Tibial nerve (tissue), 4 donors: ENCODE data around the gene RAB8A. TPM values are rescaled to one million over a fixed set of nuclear protein-coding genes. Genes with fewer than 3 reads are reported as not detected.

Experiments used
- DNase-seq, 2 donors: peaks; one replicate each; pipeline ENCODE4 v3.0.0-alpha.2; 2019; ENCODE audit warnings: low spot score in 2 of 2
- H3K27ac ChIP-seq, 4 donors: fragments of 200-600 bp; sonication (generic) in 3 of 4; one replicate each; pipeline ENCODE4 v1.5.1; 2017 to 2019; ENCODE audit warnings: mild to moderate bottlenecking in 1 of 4
- H3K27me3 ChIP-seq, 2 donors: fragments of 200-600 bp; sonication (generic) in 1 of 2; one replicate each; pipeline versions ENCODE4 v1.5.1 to v1.6.0; 2017 to 2019
- H3K36me3 ChIP-seq, 3 donors: fragments of 200-600 bp; sonication (generic); one replicate each; pipeline ENCODE4 v1.5.1; 2018 to 2019
- H3K4me1 ChIP-seq, 4 donors: fragments of 200-600 bp; sonication (generic) in 3 of 4; one replicate each; pipeline ENCODE4 v1.5.1; 2017 to 2019
- H3K4me3 ChIP-seq, 4 donors: fragments of 200-600 bp; sonication (generic) in 3 of 4; one replicate each; pipeline ENCODE4 v1.5.1; 2017 to 2019; ENCODE audit warnings: mild to moderate bottlenecking in 1 of 4, moderate library complexity in 1 of 4
- H3K9me3 ChIP-seq, 4 donors: fragments of 200-600 bp; sonication (generic) in 3 of 4; one replicate each; pipeline ENCODE4 v1.5.1; 2017 to 2019
- EP300 ChIP-seq, 2 donors: sonication (generic); formaldehyde crosslinking; IDR thresholded peaks; one replicate each; pipeline ENCODE4 v1.6.1; 2017; ENCODE audit warnings: antibody characterized with exemption in 2 of 2, mild to moderate bottlenecking in 1 of 2
- POLR2A ChIP-seq, 2 donors: fragments of 450-650 bp; IDR thresholded peaks; one replicate each; pipeline ENCODE4 v1.6.1; 2017; ENCODE audit warnings: antibody characterized with exemption in 2 of 2, mild to moderate bottlenecking in 2 of 2, moderate library complexity in 2 of 2
- WGBS, 2 donors: methylation state at CpG; one replicate each; pipeline ENCODE4 v1.1.5; 2018; 5-methylcytosine and 5-hydroxymethylcytosine counted together
- total RNA-seq, 4 donors: library from RNA; depleted of rRNA; stranded (reverse); fragments of >200 nt; gene quantifications; one replicate each; pipeline ENCODE4 v1.1.0, GENCODE V29; 2016
- TF ChIP-seq, protein P1 (sequence below), 5 experiments: fragments of 200-600 bp in 3 of 5; fragments of 450-650 bp in 2 of 5; sonication (generic) in 3 of 5; IDR thresholded peaks; one replicate each; pipeline ENCODE4 v1.5.1; 2016 to 2019; ENCODE audit warnings: antibody characterized with exemption in 5 of 5, mild to moderate bottlenecking in 3 of 5, moderate library complexity in 2 of 5

RAB8A gene
- total RNA-seq: 10 to 100 TPM; 27.3 to 42.9 (median 36.3) TPM

DNA sequence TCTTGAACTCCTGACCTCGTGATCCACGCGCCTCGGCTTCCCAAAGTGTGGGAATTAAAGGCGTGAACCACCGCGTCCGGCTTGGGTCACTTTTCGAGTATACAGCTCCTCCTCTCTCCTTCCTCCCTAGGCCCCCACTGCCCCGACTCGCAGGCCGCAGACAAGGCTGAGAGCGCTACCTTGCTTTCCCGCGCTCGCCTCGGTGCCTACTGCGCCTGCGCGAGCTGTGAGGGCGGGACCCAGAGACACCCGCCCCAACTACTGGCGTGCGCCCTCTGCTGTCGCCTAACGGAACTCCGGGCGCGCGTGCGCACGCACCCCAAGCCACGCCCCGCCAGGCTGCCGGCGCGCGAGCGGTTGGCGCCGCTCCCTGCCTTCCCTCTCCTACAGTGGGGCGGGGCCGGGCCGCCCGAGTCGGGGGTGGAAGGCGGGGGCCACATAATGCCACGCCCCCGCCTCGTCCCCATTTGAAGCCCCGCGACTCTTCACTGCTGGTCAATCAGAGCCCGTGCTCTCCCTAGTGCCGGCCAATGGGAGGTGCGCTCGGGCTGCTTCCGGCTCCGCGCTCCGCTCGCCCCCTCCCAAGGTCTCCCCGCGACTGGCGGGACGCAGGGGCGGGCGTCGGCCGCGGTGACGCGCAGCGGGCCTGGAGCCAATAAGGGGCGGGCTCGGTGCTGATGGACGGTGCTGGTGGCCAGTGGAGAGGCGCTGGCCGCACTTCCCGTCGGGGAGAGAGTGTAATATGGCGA, at the start of gene RAB8A:
Gene RAB8A (plus strand): TSS at position 730 of the 749 bp plus-strand sequence. CDS start 13 bp downstream, at position 743.
- TF ChIP-seq EP300 (IDR thresholded peaks at IDR 0.05) (peak; percentile 56 to 89), POLR2A (IDR thresholded peaks at IDR 0.05) (no peak)
- TF ChIP-seq, protein P1, sequence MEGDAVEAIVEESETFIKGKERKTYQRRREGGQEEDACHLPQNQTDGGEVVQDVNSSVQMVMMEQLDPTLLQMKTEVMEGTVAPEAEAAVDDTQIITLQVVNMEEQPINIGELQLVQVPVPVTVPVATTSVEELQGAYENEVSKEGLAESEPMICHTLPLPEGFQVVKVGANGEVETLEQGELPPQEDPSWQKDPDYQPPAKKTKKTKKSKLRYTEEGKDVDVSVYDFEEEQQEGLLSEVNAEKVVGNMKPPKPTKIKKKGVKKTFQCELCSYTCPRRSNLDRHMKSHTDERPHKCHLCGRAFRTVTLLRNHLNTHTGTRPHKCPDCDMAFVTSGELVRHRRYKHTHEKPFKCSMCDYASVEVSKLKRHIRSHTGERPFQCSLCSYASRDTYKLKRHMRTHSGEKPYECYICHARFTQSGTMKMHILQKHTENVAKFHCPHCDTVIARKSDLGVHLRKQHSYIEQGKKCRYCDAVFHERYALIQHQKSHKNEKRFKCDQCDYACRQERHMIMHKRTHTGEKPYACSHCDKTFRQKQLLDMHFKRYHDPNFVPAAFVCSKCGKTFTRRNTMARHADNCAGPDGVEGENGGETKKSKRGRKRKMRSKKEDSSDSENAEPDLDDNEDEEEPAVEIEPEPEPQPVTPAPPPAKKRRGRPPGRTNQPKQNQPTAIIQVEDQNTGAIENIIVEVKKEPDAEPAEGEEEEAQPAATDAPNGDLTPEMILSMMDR (IDR thresholded peaks at IDR 0.05): peak; percentile 92 to 100 (median 99)
- Histone ChIP-seq H3K4me1 (peaks cover 0 to 51% (median 38%) of the 10 kb centered on the region in 4 donors), H3K36me3 (peaks cover 0 to 4% (median 0%) of the 10 kb centered on the region in 3 donors), H3K27ac (peak within 1 kb of the TSS; percentile 89 to 97 (median 95)), H3K9me3 (no peaks in the 10 kb centered on the region), H3K27me3 (no peaks in the 10 kb centered on the region), H3K4me3 (peak within 1 kb of the TSS; percentile 64 to 94 (median 88))
- 1 to 3% methylated on average over 16 to 55 of the region's 81 CpGs for WGBS, 2 donors
- peak; percentile 98 for DNase-seq

DNA sequence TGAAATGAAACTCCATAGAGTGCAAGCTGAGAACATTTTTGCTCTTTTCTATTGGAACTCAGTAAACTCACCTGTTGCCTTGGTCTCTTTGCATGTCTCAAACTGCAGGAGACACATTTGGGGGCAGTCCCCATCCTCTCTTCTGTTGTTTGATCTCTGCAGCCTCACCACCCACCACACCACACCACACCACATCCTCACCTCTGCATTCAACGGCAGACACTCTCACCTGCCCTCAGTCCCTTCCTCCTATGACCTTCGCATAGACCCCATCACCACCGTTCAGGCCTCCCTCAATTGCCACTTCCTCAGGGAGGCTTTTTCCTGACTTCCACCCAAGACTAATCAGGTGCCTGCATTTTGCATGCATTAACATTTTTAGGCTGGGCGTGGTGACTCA, 49.7 kb upstream of the RAB8A start:
- Histone ChIP-seq H3K27ac (no peak overlapping the region), H3K36me3 (no peaks in the 10 kb centered on the region), H3K4me3 (no peak overlapping the region), H3K27me3 (no peaks in the 10 kb centered on the region), H3K9me3 (peaks cover 0 to 37% (median 0%) of the 10 kb centered on the region in 4 donors), H3K4me1 (peaks cover 0 to 2% (median 0%) of the 10 kb centered on the region in 4 donors)
- 67 to 76% methylated on average over 4 of the region's 4 CpGs for WGBS, 2 donors
- TF ChIP-seq, protein P1 (IDR thresholded peaks at IDR 0.05): no peak
- TF ChIP-seq POLR2A (IDR thresholded peaks at IDR 0.05) (no peak), EP300 (IDR thresholded peaks at IDR 0.05) (no peak)
- no peak for DNase-seq

DNA sequence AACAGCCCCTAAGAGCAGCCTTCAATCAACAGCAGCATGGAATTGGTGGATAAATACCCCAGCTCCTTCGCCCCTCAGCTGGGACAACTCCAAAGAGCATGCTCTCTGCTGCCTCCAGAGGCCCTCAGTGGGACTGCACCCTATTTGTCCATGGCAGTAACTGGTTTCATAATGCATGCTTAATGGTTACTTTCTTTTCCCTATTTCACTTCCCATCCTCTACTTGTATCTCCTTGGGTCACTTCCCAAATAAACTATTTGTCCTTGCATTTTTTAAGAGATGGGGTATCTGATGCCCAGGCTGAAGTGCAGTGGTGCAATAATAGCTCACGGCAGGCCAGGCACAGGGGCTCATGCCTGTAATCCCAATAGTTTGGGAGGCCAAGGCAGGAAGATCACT, 48.9 kb upstream of the RAB8A start:
- TF ChIP-seq EP300 (IDR thresholded peaks at IDR 0.05) (peak in 1 of 2 donors; percentile 11), POLR2A (IDR thresholded peaks at IDR 0.05) (no peak)
- TF ChIP-seq, protein P1 (IDR thresholded peaks at IDR 0.05): peak; percentile 49 to 79 (median 65)
- Histone ChIP-seq H3K27ac (no peak overlapping the region), H3K36me3 (no peaks in the 10 kb centered on the region), H3K4me3 (no peak overlapping the region), H3K4me1 (peaks cover 0 to 8% (median 0%) of the 10 kb centered on the region in 4 donors), H3K9me3 (peaks cover 0 to 34% (median 0%) of the 10 kb centered on the region in 4 donors), H3K27me3 (no peaks in the 10 kb centered on the region)
- 65 to 73% methylated on average over 2 of the region's 2 CpGs for WGBS, 2 donors
- DNase-seq: no peak

DNA sequence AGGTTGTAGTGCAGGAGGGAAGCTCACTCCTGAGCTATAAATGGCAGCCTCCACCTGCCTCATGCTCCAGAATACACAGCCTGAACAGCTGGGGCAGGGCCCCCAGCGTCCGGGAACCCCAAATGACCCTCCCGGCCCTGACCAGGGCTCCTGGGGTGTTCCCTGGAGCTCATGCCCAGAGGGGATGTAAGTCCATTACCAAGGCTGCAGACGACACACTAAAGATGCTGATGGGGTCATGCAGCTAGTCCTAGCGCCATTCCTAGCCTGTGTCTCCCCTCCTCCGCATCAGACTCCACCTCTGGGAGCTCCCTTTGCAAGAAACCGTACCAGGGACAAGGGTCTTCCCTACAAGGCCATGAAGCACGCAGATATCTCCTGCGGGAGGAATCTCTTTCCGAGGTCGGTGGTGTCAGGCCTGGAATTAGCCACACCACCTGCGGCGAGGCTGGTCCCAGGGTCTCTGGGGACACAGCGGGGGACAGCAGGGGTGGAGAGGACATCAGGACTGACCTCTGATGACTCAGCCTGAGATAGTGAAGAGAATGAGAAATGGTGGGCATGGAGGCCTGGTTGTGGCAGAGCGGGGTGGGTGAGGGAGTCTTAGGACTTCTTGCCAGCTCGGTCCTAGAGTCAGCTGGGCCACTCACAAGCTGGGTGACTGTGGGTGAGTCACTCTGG, 47.3 kb upstream of the RAB8A start:
- Histone ChIP-seq H3K4me3 (no peak overlapping the region), H3K27me3 (no peaks in the 10 kb centered on the region), H3K36me3 (no peaks in the 10 kb centered on the region), H3K9me3 (peaks cover 0 to 33% (median 0%) of the 10 kb centered on the region in 4 donors), H3K27ac (peak overlapping the region in 1 of 4 donors; percentile 55), H3K4me1 (peaks cover 0 to 8% (median 0%) of the 10 kb centered on the region in 4 donors)
- TF ChIP-seq POLR2A (IDR thresholded peaks at IDR 0.05) (no peak), EP300 (IDR thresholded peaks at IDR 0.05) (no peak)
- TF ChIP-seq, protein P1 (IDR thresholded peaks at IDR 0.05): no peak
- no peak for DNase-seq
- WGBS, 2 donors: 74 to 83% methylated on average over 14 to 16 of the region's 16 CpGs
